Memory B cell (primary cell): ENCODE measurements around the gene LGALS7B.
A peak's percentile ranks its signal among the peaks of the same experiment; 100 is the strongest.
"Not testable (repeated sequence)": the region's sequence is repeated elsewhere in the genome, so short reads cannot be mapped to it uniquely, and the experiment has no call there.

Experiments
- ATAC-seq: fragments of 150-1000 bp; cut with Tn5 transposase; 2 replicates; pipeline ENCODE4 v1.10.0; 2021; ENCODE audit warnings: low read depth, mild to moderate bottlenecking, moderate library complexity
- DNase-seq, 2 donors: peaks; one replicate each; pipeline ENCODE4 v3.0.0; 2022; ENCODE audit warnings: low spot score in 2 of 2
- H3K27ac Mint-ChIP-seq: one replicate; pipeline ENCODE4 v1.8.0; 2022; ENCODE audit warnings: mild to moderate bottlenecking, moderate library complexity, mixed read lengths
- H3K27me3 Mint-ChIP-seq: one replicate; pipeline ENCODE4 v1.8.0; 2022; ENCODE audit warnings: mixed read lengths
- H3K36me3 Mint-ChIP-seq: one replicate; pipeline ENCODE4 v1.8.0; 2022; ENCODE audit warnings: mild to moderate bottlenecking, mixed read lengths
- H3K4me1 Mint-ChIP-seq: one replicate; pipeline ENCODE4 v1.8.0; 2022; ENCODE audit warnings: mixed read lengths
- H3K4me3 Mint-ChIP-seq: one replicate; pipeline ENCODE4 v1.8.0; 2022; ENCODE audit warnings: mild to moderate bottlenecking, moderate library complexity, mixed read lengths
- H3K9me3 Mint-ChIP-seq: one replicate; pipeline ENCODE4 v1.8.0; 2022; ENCODE audit warnings: mixed read lengths

The LGALS7B gene

DNA sequence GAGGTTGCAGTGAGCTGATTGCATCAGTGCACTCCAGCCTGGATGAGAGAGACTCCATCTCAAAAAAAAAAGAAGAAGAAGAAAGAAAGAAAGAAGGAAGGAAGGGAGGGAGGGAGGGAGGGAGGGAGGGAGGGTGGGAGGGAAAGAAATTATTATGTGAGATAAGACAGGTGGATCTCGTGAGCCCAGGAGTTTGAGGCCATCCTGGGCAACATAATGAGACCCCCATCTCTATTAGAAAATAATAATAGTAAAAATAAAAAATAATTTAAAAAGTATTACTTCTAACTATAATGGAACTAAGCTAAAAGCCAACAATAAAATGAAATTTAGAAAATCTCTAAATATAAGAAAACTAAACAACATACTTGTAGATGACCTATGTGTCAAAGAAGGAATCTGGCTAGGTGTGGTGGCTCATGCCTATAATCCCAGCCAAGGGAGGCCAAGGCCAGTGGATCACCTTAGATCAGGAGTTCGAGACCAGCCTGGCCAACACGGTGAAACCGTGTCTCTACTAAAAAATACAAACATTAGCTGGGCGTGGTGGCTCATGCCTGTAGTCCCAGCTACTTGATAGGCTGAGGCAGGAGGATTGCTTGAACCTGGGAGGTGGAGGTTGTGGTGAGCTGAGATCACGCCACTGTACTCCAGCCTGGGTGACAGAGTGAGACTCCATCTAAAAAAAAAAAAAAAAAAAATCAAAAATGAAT is 28.0 kb upstream of the LGALS7B start:
- H3K4me3 Mint-ChIP-seq: not testable (repeated sequence)

DNA sequence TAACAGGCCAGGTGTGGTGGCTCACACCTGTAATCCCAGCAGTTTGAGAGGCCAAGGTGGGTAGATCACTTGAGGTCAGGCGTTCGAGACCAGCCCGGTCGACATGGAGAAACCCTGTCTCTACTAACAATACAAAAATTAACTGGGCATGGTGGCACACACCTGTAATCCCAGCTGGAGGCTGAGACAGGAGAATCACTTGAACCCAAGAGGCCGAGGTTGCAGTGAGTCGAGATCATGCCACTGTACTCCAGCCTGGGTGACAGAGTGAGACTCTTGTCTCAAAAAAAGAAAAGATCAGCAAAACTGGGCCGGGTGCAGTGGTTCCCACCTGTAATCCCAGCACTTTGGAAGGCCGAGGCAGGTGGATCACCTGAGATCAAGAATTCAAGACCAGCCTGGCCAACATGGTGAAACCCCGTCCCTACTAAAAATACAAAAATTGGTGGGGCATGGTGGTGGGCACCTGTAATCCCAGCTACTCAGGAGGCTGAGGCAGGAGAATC is 27.1 kb upstream of the LGALS7B start:
- H3K36me3 Mint-ChIP-seq, ATAC-seq, H3K27me3 Mint-ChIP-seq, H3K4me3 Mint-ChIP-seq, H3K9me3 Mint-ChIP-seq, H3K4me1 Mint-ChIP-seq, DNase-seq: not testable (repeated sequence)
- peak overlapping the region; percentile 58 for H3K27ac Mint-ChIP-seq

More for the DNA sequence above, 28.0 kb upstream of the LGALS7B start:
- H3K9me3 Mint-ChIP-seq, ATAC-seq, DNase-seq, H3K4me1 Mint-ChIP-seq, H3K36me3 Mint-ChIP-seq, H3K27me3 Mint-ChIP-seq: not testable (repeated sequence)
- H3K27ac Mint-ChIP-seq: peak overlapping the region; percentile 58

- Mint-ChIP-seq H3K27me3 (no peaks in the 10 kb centered on the region), H3K27ac (no peak overlapping the region), H3K36me3 (no peaks in the 10 kb centered on the region), H3K9me3 (no peaks in the 10 kb centered on the region), H3K4me1 (peaks cover 10% of the 10 kb centered on the region), H3K4me3 (no peak overlapping the region)
- DNase-seq (no peak), ATAC-seq (no peak)
Measured at GRCh38 chr19:38763795-38764220, 25.2 kb upstream of the LGALS7B start.

- no peaks in the 10 kb centered on the region for H3K27me3 Mint-ChIP-seq
- H3K36me3 Mint-ChIP-seq: no peaks in the 10 kb centered on the region
Measured at GRCh38 chr19:38765214-38765613, 23.8 kb upstream of the LGALS7B start.

GRCh38 chr19:38766276-38767047 is 22.5 kb upstream of the LGALS7B start:
- H3K4me3 Mint-ChIP-seq: no peak overlapping the region
- no peaks in the 10 kb centered on the region for H3K27me3 Mint-ChIP-seq
- H3K4me1 Mint-ChIP-seq: peaks cover 13% of the 10 kb centered on the region
- DNase-seq (no peak), ATAC-seq (no peak)
- no peak overlapping the region for H3K27ac Mint-ChIP-seq
- H3K9me3 Mint-ChIP-seq: no peaks in the 10 kb centered on the region
- no peaks in the 10 kb centered on the region for H3K36me3 Mint-ChIP-seq

More at GRCh38 chr19:38765214-38765613, 23.8 kb upstream of the LGALS7B start:
- Mint-ChIP-seq H3K27ac (no peak overlapping the region), H3K4me3 (no peak overlapping the region), H3K4me1 (peaks cover 13% of the 10 kb centered on the region), H3K9me3 (no peaks in the 10 kb centered on the region)
- no peak for ATAC-seq
- DNase-seq: no peak

DNA sequence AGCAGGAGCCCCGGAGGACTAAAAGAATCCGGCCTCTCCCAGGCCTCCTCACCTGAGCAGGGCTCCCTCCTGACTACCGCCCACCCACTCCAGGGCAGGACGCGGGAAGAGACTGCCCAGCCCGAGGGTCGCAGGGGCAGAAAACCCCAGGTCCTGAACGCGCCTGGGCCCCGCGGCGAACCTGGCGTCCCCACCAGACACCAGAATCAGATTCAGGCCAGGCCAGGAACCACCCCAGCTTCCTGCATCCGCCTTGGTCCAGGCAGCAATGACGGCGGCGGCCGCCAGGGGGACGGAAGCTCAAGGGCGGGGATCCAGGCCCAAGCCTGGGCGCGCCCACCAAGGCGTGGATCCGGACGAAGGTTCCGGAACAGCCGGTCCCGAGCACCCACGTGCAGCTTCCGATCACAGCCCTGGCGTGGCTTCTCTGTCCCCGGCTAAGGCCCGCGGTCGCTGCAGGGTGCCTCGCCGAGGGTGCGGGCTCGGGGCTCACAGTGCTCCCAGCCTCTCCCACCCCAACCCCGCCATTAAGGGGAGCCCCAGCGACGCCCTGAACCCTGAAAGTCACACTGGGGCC is 19.3 kb upstream of the LGALS7B start:
- Mint-ChIP-seq H3K9me3 (no peaks in the 10 kb centered on the region), H3K4me3 (peak overlapping the region; percentile 75), H3K27ac (peak overlapping the region; percentile 87), H3K36me3 (no peaks in the 10 kb centered on the region), H3K4me1 (peaks cover 7% of the 10 kb centered on the region), H3K27me3 (no peaks in the 10 kb centered on the region)
- DNase-seq (peak; percentile 93 to 97), ATAC-seq (peak; percentile 90)

GRCh38 chr19:38770228-38770948 is 18.6 kb upstream of the LGALS7B start:
- not testable (repeated sequence) for H3K27ac Mint-ChIP-seq, H3K27me3 Mint-ChIP-seq, DNase-seq, H3K4me1 Mint-ChIP-seq, H3K36me3 Mint-ChIP-seq, H3K9me3 Mint-ChIP-seq
- H3K4me3 Mint-ChIP-seq: peak overlapping the region; percentile 75
- ATAC-seq: peak; percentile 7

GRCh38 chr19:38770949-38771275 is 18.1 kb upstream of the LGALS7B start:
- not testable (repeated sequence) for H3K4me3 Mint-ChIP-seq, H3K27ac Mint-ChIP-seq, H3K36me3 Mint-ChIP-seq, H3K9me3 Mint-ChIP-seq, H3K4me1 Mint-ChIP-seq, H3K27me3 Mint-ChIP-seq, DNase-seq
- ATAC-seq: peak; percentile 54

DNA sequence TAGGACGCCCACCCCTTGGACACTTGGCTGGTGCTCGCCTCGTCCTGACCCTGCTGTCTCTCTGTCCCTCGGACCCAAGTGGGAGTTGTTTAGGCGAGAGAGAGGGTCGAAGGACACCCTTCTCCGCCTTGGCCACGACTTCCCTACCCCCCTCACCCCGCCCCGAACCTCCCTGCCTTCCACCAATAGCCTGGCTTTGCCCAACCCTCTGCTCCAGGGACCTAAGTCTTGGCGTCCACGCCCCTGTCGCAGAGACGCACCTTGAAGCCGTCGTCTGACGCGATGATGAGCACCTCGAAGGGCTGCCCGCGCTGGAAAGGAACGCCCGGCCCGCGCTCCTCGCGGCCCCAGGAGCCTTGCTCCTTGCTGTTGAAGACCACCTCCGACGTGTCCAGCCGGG is 17.4 kb upstream of the LGALS7B start:
- H3K27me3 Mint-ChIP-seq, H3K36me3 Mint-ChIP-seq, H3K4me1 Mint-ChIP-seq, H3K27ac Mint-ChIP-seq, DNase-seq, H3K9me3 Mint-ChIP-seq, H3K4me3 Mint-ChIP-seq, ATAC-seq: not testable (repeated sequence)

DNA sequence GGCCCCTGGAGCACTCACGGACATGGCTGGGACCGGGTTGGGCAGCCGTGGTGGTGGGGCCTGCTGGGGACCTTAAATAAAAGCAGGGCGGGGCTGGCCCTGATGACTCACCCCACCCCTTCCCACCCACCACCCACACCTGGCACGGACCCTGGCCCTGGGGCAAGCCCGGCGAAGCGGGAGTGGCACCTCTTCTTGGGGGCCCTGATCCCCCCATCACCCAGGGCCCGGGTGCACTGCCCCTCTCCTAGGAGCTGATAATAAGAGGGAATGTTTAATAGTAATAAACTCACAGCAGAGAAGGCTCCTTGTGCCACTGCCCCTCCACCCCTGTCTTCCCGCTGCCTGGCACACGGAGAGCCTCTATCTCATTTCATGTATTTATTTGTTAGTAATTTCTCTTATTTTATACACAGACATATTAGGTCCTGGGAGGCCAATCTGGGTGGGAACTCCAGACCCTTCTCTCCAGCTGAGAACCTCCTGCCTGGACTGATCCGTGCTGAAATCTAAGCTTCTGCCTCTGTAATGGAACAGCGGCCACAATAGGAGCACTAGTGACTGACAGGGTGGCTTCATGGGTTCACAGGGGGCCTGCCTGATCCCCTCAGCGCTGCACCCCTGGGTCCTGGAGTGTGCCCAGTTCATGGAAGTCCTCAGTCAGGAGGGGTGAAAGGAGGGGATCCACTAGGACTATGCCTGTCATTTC is 15.4 kb upstream of the LGALS7B start, which contains the start of gene LGALS7:
LGALS7 (minus strand) TSS at position 49 of the 709 bp plus-strand sequence; CDS start at position 24, 25 bp downstream.
- Mint-ChIP-seq H3K27me3 (peaks cover under 1% of the 10 kb centered on the region), H3K27ac (no peak within 1 kb of the TSS), H3K4me1 (peaks cover 5% of the 10 kb centered on the region), H3K4me3 (no peak within 1 kb of the TSS), H3K9me3 (no peaks in the 10 kb centered on the region), H3K36me3 (no peaks in the 10 kb centered on the region)
- ATAC-seq: no peak
- DNase-seq: no peak

DNA sequence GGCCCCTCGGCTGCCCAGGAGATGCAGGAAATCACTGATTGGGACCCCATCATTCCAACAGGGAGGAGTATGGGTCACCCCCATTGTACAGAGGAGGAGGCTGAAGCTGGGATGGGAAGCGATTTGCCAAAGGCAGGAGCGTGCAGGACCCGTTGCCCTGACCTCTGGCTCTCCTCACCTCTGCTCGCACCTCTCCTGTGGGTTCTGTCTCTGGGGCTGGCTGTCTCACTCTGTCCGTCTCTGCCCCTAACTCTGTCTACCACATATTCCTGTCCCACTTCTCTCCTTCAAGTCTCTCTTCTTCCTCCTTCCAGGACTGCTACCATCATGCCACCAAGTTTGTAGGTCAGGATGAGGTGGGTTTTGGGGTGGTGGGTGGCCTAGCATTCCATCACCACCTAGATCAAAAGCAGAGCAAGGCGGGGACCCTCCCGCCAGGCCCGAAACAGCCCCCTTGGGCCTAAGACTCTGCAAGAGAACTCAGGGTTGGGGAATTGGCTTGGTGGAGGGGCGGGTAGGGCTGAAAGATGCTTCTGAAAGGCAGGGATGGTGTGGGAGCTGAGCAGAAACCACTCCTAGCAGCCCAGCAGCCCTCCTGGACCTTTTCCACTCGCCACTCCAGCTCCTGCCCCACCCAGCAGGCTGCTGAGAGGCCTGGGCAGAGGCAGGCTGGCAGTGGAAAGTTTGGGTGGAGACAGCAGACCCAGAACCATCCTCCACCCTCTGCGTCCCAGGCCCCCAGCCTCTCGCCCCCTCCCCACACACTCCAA is 14.6 kb upstream of the LGALS7B start:
- Mint-ChIP-seq H3K4me1 (peaks cover under 1% of the 10 kb centered on the region), H3K36me3 (no peaks in the 10 kb centered on the region), H3K27ac (no peak overlapping the region), H3K27me3 (peaks cover 4% of the 10 kb centered on the region), H3K4me3 (no peak overlapping the region), H3K9me3 (no peaks in the 10 kb centered on the region)
- DNase-seq (no peak), ATAC-seq (no peak)

DNA sequence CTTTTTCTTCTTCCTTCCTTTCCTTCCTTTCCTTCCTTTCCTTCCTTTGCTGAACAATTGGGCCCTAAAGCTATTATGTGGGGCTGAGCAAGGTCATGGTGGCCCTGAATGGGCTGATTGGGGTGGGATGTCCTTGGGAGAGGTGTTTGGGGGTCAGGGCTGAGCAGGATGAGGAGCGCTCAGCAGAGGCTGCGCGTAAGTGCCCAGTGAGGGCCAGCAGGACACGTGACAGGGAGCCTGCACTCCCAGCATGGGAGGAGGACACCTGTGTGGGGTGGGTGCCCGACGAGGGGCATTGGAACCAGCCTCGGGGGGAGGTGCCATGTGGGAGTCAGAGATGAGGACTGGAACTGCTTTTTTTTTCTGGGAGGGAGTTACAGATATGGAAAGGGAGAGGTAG is 10.3 kb upstream of the LGALS7B start:
- no peaks in the 10 kb centered on the region for H3K9me3 Mint-ChIP-seq
- H3K4me3 Mint-ChIP-seq: no peak overlapping the region
- no peaks in the 10 kb centered on the region for H3K36me3 Mint-ChIP-seq
- ATAC-seq: no peak
- peaks cover 4% of the 10 kb centered on the region for H3K27me3 Mint-ChIP-seq
- no peaks in the 10 kb centered on the region for H3K4me1 Mint-ChIP-seq
- H3K27ac Mint-ChIP-seq: no peak overlapping the region
- DNase-seq: no peak

- no peak overlapping the region for H3K27ac Mint-ChIP-seq
- DNase-seq: no peak
- H3K4me1 Mint-ChIP-seq: no peaks in the 10 kb centered on the region
- no peak for ATAC-seq
- H3K27me3 Mint-ChIP-seq: peaks cover 4% of the 10 kb centered on the region
- H3K9me3 Mint-ChIP-seq: no peaks in the 10 kb centered on the region
- H3K4me3 Mint-ChIP-seq: no peak overlapping the region
- no peaks in the 10 kb centered on the region for H3K36me3 Mint-ChIP-seq
Measured at GRCh38 chr19:38780443-38780842, 8.6 kb upstream of the LGALS7B start.
